ENCODE data around the gene TPRX1.
A peak's percentile ranks its signal among the peaks of the same experiment; 100 is the strongest.
"Not testable (repeated sequence)": the region's sequence is repeated elsewhere in the genome, so short reads cannot be mapped to it uniquely, and the experiment has no call there.

The TPRX1 gene

GRCh38 chr19:47813995-47814328 lies 9.6 kb upstream of the TPRX1 start:
- H3K27ac Mint-ChIP-seq = no peak overlapping the region
- no peaks in the 10 kb centered on the region for H3K9me3 Mint-ChIP-seq
- H3K4me3 Mint-ChIP-seq = no peak overlapping the region
- ATAC-seq (no peak), DNase-seq (ENCODE audit: low spot score in 2 of 2) (no peak)
- peaks cover 4% of the 10 kb centered on the region for H3K4me1 Mint-ChIP-seq
- H3K36me3 Mint-ChIP-seq = no peaks in the 10 kb centered on the region

- Mint-ChIP-seq H3K9me3 (no peaks in the 10 kb centered on the region), H3K4me1 (peaks cover 4% of the 10 kb centered on the region), H3K4me3 (no peak overlapping the region), H3K27ac (no peak overlapping the region), H3K36me3 (no peaks in the 10 kb centered on the region)
- ATAC-seq (peak; percentile 88), DNase-seq (ENCODE audit: low spot score in 2 of 2) (peak; percentile 71 to 89)
Measured at GRCh38 chr19:47813304-47813994, 9.1 kb upstream of the TPRX1 start.

GRCh38 chr19:47806435-47806834 lies 2.1 kb upstream of the TPRX1 start:
- H3K4me1 Mint-ChIP-seq = no peaks in the 10 kb centered on the region
- H3K4me3 Mint-ChIP-seq = no peak overlapping the region
- H3K27ac Mint-ChIP-seq = no peak overlapping the region
- ATAC-seq (no peak), DNase-seq (ENCODE audit: low spot score in 2 of 2) (no peak)
- no peaks in the 10 kb centered on the region for H3K36me3 Mint-ChIP-seq
- no peaks in the 10 kb centered on the region for H3K9me3 Mint-ChIP-seq

GRCh38 chr19:47805313-47805712 lies 962 bp upstream of the TPRX1 start:
- no peaks in the 10 kb centered on the region for H3K36me3 Mint-ChIP-seq
- no peaks in the 10 kb centered on the region for H3K4me1 Mint-ChIP-seq
- no peak for DNase-seq (ENCODE audit: low spot score in 2 of 2)
- no peak for ATAC-seq
- no peaks in the 10 kb centered on the region for H3K9me3 Mint-ChIP-seq
- H3K4me3 Mint-ChIP-seq = no peak overlapping the region
- H3K27ac Mint-ChIP-seq = no peak overlapping the region

- not testable (repeated sequence) for DNase-seq (ENCODE audit: low spot score in 2 of 2); H3K9me3 Mint-ChIP-seq; H3K4me1 Mint-ChIP-seq; H3K4me3 Mint-ChIP-seq; ATAC-seq; H3K27ac Mint-ChIP-seq; H3K36me3 Mint-ChIP-seq
Measured at GRCh38 chr19:47803671-47804070, 680 bp downstream of the TPRX1 start.

DNA sequence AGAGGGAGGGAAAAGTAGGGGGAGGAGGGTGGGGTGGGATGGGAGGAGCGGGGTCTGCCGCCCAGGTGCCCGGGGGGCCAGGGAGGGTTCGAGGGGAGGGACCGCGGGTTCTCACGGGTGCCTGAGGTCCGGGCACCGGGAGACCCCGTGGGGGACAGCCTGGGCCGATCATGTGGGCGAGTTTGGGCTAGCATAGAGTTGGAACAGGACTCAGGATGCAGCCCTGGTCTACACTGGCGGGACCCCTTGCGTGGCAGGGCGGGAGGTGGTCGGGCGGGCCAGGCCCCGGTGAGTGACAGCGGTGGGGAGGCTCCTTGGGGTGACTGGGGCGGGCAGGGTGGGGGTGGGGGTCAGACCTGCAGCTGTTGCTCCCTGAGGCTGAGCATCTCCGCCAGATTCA lies 1.2 kb downstream of the TPRX1 start:
- not testable (repeated sequence) for H3K4me3 Mint-ChIP-seq; H3K36me3 Mint-ChIP-seq; DNase-seq (ENCODE audit: low spot score in 2 of 2); ATAC-seq; H3K27ac Mint-ChIP-seq; H3K4me1 Mint-ChIP-seq; H3K9me3 Mint-ChIP-seq

GRCh38 chr19:47802521-47803043 lies 1.8 kb downstream of the TPRX1 start:
- H3K9me3 Mint-ChIP-seq = no peaks in the 10 kb centered on the region
- H3K36me3 Mint-ChIP-seq = no peaks in the 10 kb centered on the region
- no peak overlapping the region for H3K4me3 Mint-ChIP-seq
- ATAC-seq (no peak), DNase-seq (ENCODE audit: low spot score in 2 of 2) (no peak)
- no peak overlapping the region for H3K27ac Mint-ChIP-seq
- H3K4me1 Mint-ChIP-seq = no peaks in the 10 kb centered on the region

DNA sequence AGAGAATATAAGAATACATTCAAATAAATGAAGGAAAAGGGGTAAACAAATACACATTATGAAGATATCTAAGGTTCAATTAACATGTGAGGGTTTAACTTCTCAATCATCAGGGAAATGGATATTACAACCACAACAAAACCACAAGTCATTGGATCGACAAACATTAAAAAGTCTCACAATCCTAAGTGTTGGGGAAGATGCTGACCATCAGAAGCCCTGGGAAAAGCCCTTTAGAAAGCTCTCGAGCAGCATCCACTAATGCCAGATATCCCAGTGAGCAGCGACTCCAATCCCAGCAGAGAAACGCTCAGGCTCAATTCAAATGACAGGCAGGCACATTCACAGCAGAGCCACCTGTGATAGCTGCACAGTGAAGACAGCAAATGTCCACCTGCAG lies 3.1 kb downstream of the TPRX1 start:
- no peaks in the 10 kb centered on the region for H3K9me3 Mint-ChIP-seq

DNA sequence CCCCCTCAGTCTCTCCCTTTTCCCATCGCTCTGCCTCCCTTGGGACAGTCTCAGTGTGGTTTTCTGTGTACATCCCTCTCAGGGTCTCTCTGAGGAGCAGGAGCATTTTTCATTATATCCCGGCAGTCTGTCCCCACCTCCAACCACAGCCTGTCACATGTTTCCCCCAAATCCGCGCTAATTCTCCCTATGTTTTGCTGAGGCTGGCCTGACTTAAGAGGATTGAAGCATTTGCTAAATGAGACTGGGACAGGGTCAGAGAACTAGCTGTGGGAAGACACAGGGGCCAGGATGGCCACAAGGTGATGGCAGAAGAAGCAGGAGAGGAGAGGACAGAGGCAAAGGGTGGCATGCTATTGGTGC lies 5.5 kb downstream of the TPRX1 start:
- DNase-seq (ENCODE audit: low spot score in 2 of 2) (no peak), ATAC-seq (no peak)
- no peak overlapping the region for H3K4me3 Mint-ChIP-seq
- H3K36me3 Mint-ChIP-seq = no peaks in the 10 kb centered on the region
- H3K27ac Mint-ChIP-seq = no peak overlapping the region
- no peaks in the 10 kb centered on the region for H3K9me3 Mint-ChIP-seq
- no peaks in the 10 kb centered on the region for H3K4me1 Mint-ChIP-seq

More for the DNA sequence above, 3.1 kb downstream of the TPRX1 start:
- no peak for DNase-seq (ENCODE audit: low spot score in 2 of 2)
- Mint-ChIP-seq H3K4me1 (no peaks in the 10 kb centered on the region), H3K27ac (no peak overlapping the region), H3K36me3 (no peaks in the 10 kb centered on the region), H3K4me3 (no peak overlapping the region)
- no peak for ATAC-seq

- ATAC-seq = no peak
Measured at GRCh38 chr19:47797996-47798903, 6.1 kb downstream of the TPRX1 start.

GRCh38 chr19:47796785-47797184 lies 7.6 kb downstream of the TPRX1 start:
- Mint-ChIP-seq H3K9me3 (no peaks in the 10 kb centered on the region), H3K4me1 (no peaks in the 10 kb centered on the region), H3K27ac (no peak overlapping the region), H3K36me3 (no peaks in the 10 kb centered on the region), H3K4me3 (no peak overlapping the region)
- ATAC-seq (no peak), DNase-seq (ENCODE audit: low spot score in 2 of 2) (no peak)

More at GRCh38 chr19:47797996-47798903, 6.1 kb downstream of the TPRX1 start:
- Mint-ChIP-seq H3K36me3 (no peaks in the 10 kb centered on the region), H3K4me3 (no peak overlapping the region), H3K4me1 (no peaks in the 10 kb centered on the region), H3K9me3 (no peaks in the 10 kb centered on the region), H3K27ac (no peak overlapping the region)
- DNase-seq (ENCODE audit: low spot score in 2 of 2) = no peak

- DNase-seq (ENCODE audit: low spot score in 2 of 2) (no peak), ATAC-seq (no peak)
- no peaks in the 10 kb centered on the region for H3K36me3 Mint-ChIP-seq
- no peaks in the 10 kb centered on the region for H3K9me3 Mint-ChIP-seq
- no peak overlapping the region for H3K4me3 Mint-ChIP-seq
- H3K27ac Mint-ChIP-seq = no peak overlapping the region
- no peaks in the 10 kb centered on the region for H3K4me1 Mint-ChIP-seq
Measured at GRCh38 chr19:47794526-47794925, 9.8 kb downstream of the TPRX1 start.

GRCh38 chr19:47792616-47793015 lies 11.7 kb downstream of the TPRX1 start:
- H3K4me3 Mint-ChIP-seq = no peak overlapping the region
- DNase-seq (ENCODE audit: low spot score in 2 of 2) (no peak), ATAC-seq (no peak)
- H3K36me3 Mint-ChIP-seq = no peaks in the 10 kb centered on the region
- no peaks in the 10 kb centered on the region for H3K9me3 Mint-ChIP-seq
- H3K4me1 Mint-ChIP-seq = no peaks in the 10 kb centered on the region
- H3K27ac Mint-ChIP-seq = no peak overlapping the region

- no peak overlapping the region for H3K4me3 Mint-ChIP-seq
- no peaks in the 10 kb centered on the region for H3K4me1 Mint-ChIP-seq
- peaks cover 10% of the 10 kb centered on the region for H3K36me3 Mint-ChIP-seq
- H3K27ac Mint-ChIP-seq = no peak overlapping the region
- peak; percentile 81 for ATAC-seq
- no peaks in the 10 kb centered on the region for H3K9me3 Mint-ChIP-seq
- peak; percentile 79 to 94 for DNase-seq (ENCODE audit: low spot score in 2 of 2)
Measured at GRCh38 chr19:47790398-47790814, 13.9 kb downstream of the TPRX1 start.

GRCh38 chr19:47789811-47790210 lies 14.5 kb downstream of the TPRX1 start:
- not testable (repeated sequence) for H3K27ac Mint-ChIP-seq, ATAC-seq
- H3K36me3 Mint-ChIP-seq = peaks cover 16% of the 10 kb centered on the region

GRCh38 chr19:47787307-47787706 lies 17.0 kb downstream of the TPRX1 start:
- H3K4me1 Mint-ChIP-seq, H3K9me3 Mint-ChIP-seq, H3K27ac Mint-ChIP-seq: not testable (repeated sequence)

More at GRCh38 chr19:47789811-47790210, 14.5 kb downstream of the TPRX1 start:
- not testable (repeated sequence) for H3K4me1 Mint-ChIP-seq; H3K9me3 Mint-ChIP-seq; H3K4me3 Mint-ChIP-seq; DNase-seq (ENCODE audit: low spot score in 2 of 2)

More at GRCh38 chr19:47787307-47787706, 17.0 kb downstream of the TPRX1 start:
- peaks cover 41% of the 10 kb centered on the region for H3K36me3 Mint-ChIP-seq
- not testable (repeated sequence) for H3K4me3 Mint-ChIP-seq; DNase-seq (ENCODE audit: low spot score in 2 of 2); ATAC-seq

Data from stimulated activated effector memory CD8-positive, alpha-beta T cell treated with anti-CD3 and anti-CD28 coated beads, Interleukin-12 subunit alpha, Interleukin-12 subunit beta, amount 100 ng/mL, for 72 hours (primary cell).